HT1080 (cell line): ENCODE measurements around the gene STT3B. TPM values are rescaled to one million over a fixed set of nuclear protein-coding genes. Genes with fewer than 3 reads are reported as not detected.

ENCODE experiments used
- DNase-seq: peaks from one replicate; pipeline ENCODE4 v3.0.0-alpha.2; 2015; ENCODE audit warnings: low read depth
- total RNA-seq: library from RNA; depleted of rRNA; stranded (reverse); fragments of >200 nt; shearing (Covaris generic); gene quantifications from 2 replicates; pipeline ENCODE4 v1.2.3, GENCODE V29; 2014

STT3B gene
- total RNA-seq, 1 experiment from 2014 or later: 153 TPM

DNA sequence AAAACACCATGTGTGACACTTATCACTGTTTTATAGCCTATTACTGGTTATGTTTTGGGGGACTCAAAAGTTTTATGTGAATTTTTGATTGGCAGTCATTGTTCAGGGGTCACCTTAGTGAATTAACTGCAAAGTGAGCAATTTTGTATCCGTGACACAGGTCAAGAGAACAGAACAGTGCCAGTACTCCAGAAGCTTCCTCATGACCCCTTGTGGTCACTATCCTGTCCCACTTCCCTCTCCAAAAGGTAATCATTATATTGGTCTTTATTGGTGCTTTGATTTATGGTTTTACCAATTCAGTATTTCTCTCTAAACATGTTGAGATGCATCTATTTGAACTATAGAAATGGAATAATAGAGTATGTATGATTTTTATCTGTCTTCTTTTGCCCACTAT is 107.1 kb downstream of the STT3B start:
- no peak for DNase-seq

DNA sequence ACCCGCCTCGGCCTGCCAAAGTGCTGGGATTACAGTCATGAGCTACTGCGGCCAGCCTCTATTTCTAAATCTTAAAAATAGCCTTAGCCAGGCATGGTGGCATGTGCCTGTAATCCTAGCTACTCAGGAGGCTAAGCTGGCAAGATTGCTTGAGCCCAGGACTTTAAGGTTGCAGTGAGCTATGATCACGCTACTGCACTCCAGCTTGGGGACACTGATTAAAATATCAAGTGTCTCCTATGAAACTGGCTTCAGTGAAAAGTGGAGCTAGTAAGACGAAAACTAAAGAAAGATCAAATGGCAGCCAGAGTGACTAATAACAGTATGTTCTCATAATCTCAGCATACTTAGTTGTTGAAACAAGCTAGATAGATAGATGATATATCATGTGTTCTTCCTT is 112.5 kb downstream of the STT3B start:
- no peak for DNase-seq

DNA sequence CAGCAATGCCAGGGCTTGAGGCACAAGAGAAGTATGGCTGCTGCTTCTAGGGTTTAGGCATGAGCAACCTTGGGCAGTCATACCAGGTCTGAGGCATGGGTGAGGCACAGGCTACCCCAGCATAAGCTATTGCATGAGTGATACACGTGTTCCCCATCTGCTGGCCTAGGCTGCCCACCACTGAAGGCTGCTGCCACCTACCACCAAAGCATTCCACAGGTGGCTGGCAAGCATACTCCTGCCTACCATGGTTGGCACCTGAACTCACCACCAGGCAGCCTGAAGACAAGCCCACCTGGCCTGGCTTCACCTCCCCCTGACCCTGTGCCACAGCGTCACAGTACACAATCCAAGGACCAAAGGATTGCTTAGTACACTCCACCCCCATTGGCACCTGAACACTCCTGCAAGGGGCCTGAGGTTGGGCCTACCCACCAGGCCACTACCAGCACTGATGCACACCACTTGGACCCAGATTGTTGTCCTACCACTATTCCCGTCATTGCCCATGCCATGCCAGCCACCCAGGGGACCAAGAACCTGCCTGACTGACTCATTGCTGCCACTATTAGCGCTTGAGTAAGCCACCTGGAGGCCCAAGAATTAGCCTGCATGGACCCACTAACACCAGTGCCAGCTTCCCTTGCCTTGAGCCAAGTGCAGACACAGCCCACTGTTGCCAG is 115.7 kb downstream of the STT3B start:
- no peak for DNase-seq

DNA sequence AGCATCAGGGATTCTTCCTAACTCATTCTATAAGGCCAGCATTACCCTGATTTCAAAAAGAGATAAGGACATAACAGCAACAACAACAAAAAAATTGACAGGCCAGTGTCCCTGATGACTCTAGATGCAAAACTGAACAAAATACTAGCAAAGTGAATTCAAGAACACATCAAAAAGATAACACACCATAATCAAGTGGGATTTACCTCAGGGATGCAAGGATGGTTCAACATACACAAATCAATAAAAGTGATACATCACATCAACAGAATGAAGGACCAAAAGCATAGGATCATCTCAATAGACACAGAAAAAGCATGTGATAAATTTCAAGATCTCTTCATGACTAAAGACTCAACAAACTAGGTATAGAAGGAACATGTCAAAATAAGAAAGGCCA is 119.6 kb downstream of the STT3B start:
- no peak for DNase-seq

DNA sequence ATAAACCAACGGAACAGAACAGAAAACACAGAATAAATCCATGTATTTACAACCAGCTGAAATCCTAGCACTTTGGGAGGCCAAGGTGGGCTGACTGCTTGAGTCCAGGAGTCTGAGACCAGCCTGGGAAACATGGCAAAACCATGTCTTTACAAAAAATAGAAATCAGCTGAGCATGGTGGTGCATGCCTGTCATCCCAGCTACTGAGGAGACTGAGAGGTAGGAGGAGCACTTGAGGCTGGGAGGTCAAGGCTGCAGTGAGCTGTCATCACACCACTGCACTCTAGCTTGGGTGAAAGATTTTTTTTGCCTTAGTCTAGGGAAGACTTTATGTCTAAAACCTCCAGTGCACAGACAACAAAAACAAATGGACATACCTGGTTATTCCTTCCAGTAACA is 120.7 kb downstream of the STT3B start:
- no peak for DNase-seq

DNA sequence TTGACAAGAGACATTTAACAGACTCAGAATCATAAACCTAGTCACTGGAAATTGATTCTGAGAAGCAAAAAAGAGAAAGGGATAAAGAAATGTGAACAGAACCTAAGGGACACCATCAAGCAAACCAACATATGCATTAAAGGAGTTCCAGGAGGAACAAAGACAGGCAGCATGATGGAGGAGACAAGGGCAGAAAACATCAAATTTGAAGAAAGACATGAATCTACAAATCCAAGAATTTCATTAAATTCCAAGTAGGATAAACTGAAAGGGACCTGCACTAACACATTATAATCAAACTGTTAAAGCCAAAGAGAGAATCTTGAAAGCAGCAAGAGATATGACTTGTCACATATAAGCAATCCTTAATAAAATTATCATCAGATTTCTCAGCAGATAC is 122.3 kb downstream of the STT3B start:
- DNase-seq: no peak

DNA sequence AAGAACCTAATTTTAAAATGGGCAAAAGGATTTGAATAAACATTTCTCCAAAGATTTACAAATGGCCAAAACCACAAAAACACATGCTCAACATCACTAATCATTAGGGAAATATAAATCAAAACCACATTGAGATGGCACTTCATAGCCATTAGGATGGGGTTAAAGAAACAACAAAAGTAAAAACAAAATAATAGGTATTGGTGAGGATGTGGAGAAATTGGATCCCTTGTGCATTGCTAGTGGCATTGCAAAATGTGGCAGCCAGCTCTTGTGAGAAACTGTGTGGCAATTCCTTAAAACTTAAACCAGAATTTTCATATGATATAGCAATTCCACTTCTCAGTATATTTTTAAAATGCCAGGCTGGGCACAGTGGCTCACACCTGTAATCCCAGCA is 126.5 kb downstream of the STT3B start:
- no peak for DNase-seq

DNA sequence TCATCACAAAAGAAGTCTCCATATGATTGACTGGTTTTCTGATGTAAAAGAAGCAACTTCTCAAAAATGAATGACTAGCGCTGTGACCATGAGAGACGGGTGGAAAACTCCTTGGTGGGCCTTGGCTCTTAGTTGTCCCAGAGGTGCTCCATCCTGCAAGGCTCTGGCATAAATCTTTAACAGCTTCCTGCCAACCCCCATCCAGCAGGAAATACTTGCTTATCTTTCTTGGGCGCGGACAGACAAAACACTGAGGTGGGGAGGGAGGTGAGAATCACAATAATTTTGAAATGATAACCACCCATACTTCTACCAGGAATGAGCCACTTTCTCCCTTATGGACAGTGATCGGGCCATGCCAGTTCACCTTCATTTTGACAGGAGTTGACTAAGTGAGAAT is 128.6 kb downstream of the STT3B start:
- no peak for DNase-seq

DNA sequence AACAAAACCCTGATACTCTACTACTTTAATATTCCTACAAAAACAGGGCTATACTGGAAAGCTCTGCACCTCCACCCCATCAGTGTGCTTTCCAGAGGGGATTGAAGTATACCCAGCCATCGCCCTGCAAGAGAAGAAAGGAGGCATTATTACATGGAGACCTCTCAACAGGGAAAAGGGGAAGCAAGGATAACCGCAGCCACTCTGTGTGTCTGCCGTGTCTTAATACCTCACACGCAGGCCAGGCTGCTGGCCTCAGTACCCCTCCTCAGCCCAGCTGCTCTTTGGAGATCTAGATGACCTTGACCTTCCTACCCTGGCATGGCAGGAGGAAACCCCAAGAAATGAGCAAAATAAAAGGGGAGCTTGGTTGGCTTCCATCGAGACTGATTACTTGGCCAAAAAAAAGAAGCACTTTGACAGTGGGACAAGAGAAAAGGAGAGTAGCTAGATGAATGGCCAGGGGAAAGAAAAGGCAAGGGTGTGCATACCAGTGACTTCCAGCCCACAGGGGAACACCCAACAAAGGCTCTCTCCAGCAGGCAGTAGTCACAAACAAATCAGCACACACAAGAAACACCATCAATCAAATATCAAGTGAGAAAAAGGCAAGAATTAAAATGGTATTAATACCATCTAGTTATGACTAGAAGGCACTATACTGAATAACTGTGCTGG is 129.4 kb downstream of the STT3B start:
- no peak for DNase-seq

DNA sequence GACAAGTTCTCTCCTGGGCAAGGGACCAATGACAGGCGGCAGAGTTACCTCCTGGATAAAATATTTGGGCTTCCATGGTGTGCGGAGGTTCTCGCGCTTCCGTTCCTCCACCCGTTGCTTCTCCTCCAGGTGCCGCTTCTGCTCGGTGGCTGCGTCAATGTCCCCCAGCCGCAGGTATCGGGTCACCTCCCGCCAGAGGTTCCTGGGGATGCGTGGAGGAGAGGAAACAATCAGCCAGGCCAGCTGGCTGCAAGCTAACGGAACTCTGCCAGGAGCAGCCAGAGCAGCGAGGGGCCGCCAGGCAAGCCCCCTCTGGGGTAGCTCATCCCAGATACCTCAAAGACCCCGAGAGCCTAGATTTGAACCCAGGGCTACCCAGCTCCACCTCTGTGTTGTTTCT is 131.3 kb downstream of the STT3B start:
- DNase-seq: no peak

DNA sequence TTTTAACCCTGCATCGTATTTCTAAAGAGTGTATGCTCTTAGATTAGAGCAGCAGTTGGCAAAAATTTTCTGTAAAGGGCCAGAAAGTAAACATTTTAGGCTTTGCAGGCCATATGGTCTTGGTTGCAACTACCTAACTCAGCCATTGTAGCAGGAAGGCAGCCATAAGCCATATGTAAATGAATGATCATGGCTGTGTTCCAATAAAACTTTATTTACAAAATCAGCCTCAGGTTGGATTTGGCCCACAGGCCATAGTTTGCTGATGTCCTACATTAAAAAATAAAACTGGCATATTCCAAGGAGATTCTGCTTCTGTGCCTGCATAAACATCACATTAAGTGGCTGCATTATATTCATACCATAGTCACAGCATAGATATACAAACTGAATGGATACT is 134.9 kb downstream of the STT3B start:
- DNase-seq: no peak

DNA sequence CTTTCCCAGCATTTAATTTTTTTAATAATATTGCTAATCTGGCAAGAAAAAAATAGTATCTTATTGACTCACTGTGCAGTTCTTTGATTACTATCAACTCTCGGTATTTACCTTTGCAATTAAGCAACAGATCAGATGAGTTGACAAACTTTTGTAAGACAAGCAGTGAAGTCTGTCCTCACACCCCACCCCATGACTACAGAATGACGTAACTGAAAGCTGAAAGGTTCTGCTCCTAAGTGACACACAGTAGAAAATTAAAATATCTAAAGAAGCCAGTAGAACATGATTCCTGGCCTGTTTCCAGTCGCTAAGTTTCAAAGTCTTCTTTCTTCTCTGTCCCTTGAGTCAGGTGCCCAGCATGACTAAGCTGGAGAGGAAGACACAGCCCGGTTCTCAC is 135.5 kb downstream of the STT3B start:
- no peak for DNase-seq

DNA sequence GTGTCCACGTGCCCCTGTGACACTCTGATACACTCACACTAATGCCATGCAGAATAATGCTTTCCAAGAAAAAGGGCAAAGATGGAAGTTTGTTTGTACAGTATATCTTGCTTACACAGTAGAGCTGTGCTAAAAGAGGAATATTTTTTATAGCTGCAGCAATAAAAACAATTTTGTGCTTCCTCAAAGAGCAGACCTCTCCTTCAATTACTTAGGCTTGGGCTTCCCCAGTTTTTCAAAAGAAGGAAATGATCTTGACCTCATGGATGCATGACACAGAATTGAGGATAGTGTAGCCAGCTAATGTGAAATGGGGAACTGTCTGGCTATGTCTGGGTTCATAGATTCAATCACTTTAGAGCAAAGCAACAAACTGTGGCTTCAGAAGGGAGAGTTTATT is 137.4 kb downstream of the STT3B start:
- no peak for DNase-seq

DNA sequence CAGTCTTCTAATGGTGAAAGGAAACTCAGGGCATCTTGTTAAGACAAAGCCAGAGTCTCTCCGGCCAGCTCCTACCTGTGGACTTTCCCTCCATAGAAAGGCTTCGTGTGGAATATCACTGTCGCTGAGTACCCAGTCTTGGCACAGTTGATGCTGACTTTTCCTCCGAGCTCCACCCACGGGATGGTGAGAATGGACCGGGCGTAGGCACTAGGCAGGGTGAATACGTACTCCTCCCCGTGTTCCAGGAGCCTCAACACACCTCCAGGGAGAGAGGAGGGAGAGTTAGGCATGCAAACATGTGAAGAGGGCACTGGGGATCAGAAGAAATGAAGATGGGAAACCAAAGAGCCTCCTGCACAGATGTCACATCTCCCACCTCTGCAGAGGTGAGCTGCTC is 138.0 kb downstream of the STT3B start:
- no peak for DNase-seq

DNA sequence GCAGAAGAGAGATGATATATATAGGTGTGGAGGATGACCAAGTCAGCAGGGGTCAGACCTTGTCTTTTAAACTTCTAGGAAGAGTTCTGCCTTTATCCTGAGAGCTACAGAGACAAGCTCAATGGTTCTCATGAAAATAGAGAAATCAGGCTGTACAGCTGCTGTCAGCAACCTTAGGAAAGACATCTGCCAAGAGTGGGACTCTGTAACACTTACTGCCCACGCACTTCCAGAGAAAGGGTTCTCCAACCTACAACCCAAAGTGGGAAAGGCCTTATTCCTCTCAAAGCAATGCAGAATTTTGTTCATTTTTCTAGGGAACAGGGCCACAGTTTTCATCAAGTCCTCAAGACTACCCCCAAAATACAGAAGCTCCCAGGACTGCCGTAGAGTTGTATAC is 138.7 kb downstream of the STT3B start:
- no peak for DNase-seq

DNA sequence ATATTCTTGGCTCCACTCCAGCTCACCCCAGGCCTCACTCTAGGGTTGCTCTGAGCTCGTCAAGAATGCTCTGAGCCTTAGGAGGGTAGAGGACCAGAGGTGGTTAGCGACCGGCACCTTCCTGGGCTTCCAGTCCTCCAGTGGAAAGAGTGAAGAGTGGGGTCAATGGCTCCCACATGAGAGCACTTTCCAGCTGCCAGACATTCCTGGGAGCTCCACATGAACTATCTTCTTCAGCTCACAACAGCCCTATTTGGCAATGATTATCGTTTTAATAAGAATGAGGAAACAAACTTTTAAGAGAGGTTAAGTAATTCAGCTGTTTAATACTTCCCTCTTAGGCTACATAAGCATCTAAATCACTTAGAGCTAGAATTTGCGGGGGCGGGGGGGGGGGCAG is 139.3 kb downstream of the STT3B start:
- no peak for DNase-seq

DNA sequence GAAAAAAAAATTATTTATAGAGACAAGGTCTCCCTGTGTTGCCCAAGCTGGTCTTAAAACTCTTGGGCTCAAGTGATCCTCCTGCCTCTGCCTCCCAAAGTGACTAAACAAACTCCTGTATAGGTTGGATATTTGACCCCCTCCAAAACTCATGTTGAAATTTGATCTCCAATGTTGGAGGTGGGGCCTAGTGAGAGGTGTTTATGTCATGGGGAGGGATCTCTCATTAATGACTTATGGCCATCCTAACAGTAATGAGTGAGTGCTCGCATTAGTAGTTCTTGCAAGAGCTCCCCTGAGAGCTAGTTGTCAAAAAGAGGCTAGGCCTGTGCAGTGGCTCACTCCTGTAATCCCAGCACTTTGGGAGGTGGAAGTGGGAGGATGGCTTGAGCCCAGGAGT is 141.2 kb downstream of the STT3B start:
- no peak for DNase-seq

DNA sequence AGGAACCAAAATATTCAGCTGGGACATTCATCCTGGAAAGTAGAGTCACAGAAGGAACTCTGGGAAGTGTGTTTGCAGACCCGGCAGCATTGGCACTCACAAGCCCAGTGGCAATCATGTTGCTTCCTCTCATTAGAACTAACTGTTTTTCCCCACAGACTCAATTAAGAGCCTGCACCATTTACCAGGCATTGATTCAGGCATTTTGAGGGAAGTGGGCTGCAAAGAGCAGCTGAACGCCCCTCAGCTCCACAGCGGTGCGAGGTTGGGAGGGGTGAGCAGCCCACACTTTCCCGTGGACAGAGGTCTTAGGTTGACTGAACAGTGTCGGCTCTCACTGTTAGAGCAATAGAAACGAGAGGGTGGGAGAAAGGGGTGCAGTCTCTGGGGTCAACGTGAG is 143.8 kb downstream of the STT3B start:
- DNase-seq: no peak

DNA sequence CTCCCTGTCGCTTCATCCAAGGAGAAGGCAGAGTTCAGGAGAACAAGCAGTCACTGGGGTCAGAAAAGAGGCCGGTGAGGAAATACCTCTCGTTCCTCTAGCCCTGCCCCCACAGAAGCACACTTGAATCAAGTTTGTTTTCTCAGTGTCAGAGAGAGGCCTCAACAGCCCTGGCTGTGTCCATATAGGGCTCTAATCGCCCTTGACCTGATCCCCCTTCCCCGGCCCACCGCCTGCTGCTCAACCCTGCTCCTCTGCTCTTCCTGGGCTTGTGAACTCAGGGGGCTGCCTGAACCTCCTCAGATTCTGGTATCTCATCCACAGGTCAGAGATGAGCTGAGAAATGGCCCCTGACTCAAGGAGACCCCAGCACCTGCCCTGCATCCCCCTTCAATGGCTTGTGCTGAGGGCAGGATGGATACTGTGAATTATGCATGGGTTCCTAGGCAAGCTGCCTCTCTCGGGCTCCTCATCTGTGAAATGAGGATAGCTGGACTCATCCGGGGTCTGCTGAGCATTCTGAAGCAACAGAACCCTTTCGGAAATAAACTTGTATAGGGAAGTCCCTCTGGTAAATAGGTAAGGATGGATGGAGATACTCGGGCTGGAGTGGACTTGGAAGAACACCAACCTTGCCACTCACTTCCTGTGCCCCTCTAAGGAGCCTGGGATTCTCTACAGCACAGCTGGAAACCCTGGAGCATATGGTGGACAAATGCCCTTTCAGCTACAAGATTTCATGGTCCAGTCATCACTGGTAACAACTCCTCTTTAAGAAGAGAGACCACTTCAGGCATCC is 147.5 kb downstream of the STT3B start:
- no peak for DNase-seq
